ENCODE measurements around the gene TTC23.

GRCh38 chr15:99121207-99121606 is 128.2 kb downstream of the TTC23 start:
- TF ChIP-seq POLR2AphosphoS5 (IDR thresholded peaks at IDR 0.05; ENCODE audit: borderline replicate concordance, low read depth, low read length) = no peak
- TF ChIP-seq EZH2 (IDR thresholded peaks at IDR 0.05) = no peak
- TF ChIP-seq FOXP2 (optimal IDR thresholded peaks at IDR 0.05; ENCODE audit: control extremely low read depth, extremely low read length, insufficient read depth) = no peak
